BLaER1 treated with 17β-estradiol and CSF1 and Interleukin-3, amounts not matched to agents 10 nM and 100 nM (cell line): Measurements from ENCODE around the gene ACSF3.
A peak's percentile ranks its signal among the peaks of the same experiment; 100 is the strongest.

Experiments
- H3K27ac ChIP-seq, 11 experiments: shearing (Covaris generic); formaldehyde crosslinking; 2 replicates each; pipeline ENCODE4 v1.8.1; 2022
- H3K27me3 ChIP-seq, 11 experiments: shearing (Covaris generic); formaldehyde crosslinking; 2 replicates each; pipeline ENCODE4 v1.8.1; 2022
- H3K36me3 ChIP-seq, 11 experiments: shearing (Covaris generic); formaldehyde crosslinking; 2 replicates each; pipeline ENCODE4 v1.8.1; 2022
- H3K4me1 ChIP-seq, 10 experiments: shearing (Covaris generic); formaldehyde crosslinking; 2 replicates each; pipeline ENCODE4 v1.8.1; 2022
- H3K4me2 ChIP-seq, 11 experiments: shearing (Covaris generic); formaldehyde crosslinking; 2 replicates each; pipeline ENCODE4 v1.8.1; 2022
- H3K4me3 ChIP-seq, 10 experiments: shearing (Covaris generic); formaldehyde crosslinking; 2 replicates each; pipeline ENCODE4 v1.8.1; 2022
- H3K9ac ChIP-seq, 11 experiments: shearing (Covaris generic); formaldehyde crosslinking; 2 replicates each; pipeline ENCODE4 v1.8.1; 2022
- H3K9me3 ChIP-seq, 11 experiments: shearing (Covaris generic); formaldehyde crosslinking; replicated peaks in 1 of 11; 2 replicates each; pipeline ENCODE4 v1.8.1; 2022
- H4K20me1 ChIP-seq, 11 experiments: shearing (Covaris generic); formaldehyde crosslinking; 2 replicates each; pipeline ENCODE4 v1.8.1; 2022
- Cebpa-rat ChIP-seq, 11 experiments: shearing (Covaris generic); IDR thresholded peaks; 2 replicates each; pipeline ENCODE4 v1.8.1; 2022

The ACSF3 gene

GRCh38 chr16:89074803-89075688, 18.6 kb upstream of the ACSF3 start:
- H3K27ac ChIP-seq: no peak overlapping the region
- H3K36me3 ChIP-seq: no peaks in the 10 kb centered on the region
- peaks cover 0 to 38% (median 29%) of the 10 kb centered on the region in 11 experiments; a peak in 18 of 22 replicates for H3K9me3 ChIP-seq
- H3K9ac ChIP-seq: no peak overlapping the region
- no peaks in the 10 kb centered on the region for H3K4me1 ChIP-seq
- H4K20me1 ChIP-seq: no peaks in the 10 kb centered on the region
- TF ChIP-seq Cebpa-rat (IDR thresholded peaks at IDR 0.05): no peak
- no peak overlapping the region for H3K4me3 ChIP-seq
- H3K27me3 ChIP-seq: no peaks in the 10 kb centered on the region
- no peak overlapping the region for H3K4me2 ChIP-seq

- peaks cover 0 to 7% (median 2%) of the 10 kb centered on the region in 10 experiments; a peak in 12 of 20 replicates for H3K4me1 ChIP-seq
- H3K27ac ChIP-seq: no peak overlapping the region
- peaks cover 0 to 38% (median 29%) of the 10 kb centered on the region in 11 experiments; a peak in 18 of 22 replicates for H3K9me3 ChIP-seq
- H3K27me3 ChIP-seq: no peaks in the 10 kb centered on the region
- no peak overlapping the region for H3K4me2 ChIP-seq
- no peaks in the 10 kb centered on the region for H4K20me1 ChIP-seq
- no peak overlapping the region for H3K4me3 ChIP-seq
- H3K9ac ChIP-seq: no peak overlapping the region
- no peak for TF ChIP-seq Cebpa-rat (IDR thresholded peaks at IDR 0.05)
- H3K36me3 ChIP-seq: no peaks in the 10 kb centered on the region
Observed at GRCh38 chr16:89076159-89076558, 17.5 kb upstream of the ACSF3 start.

GRCh38 chr16:89077076-89077475, 16.6 kb upstream of the ACSF3 start:
- Histone ChIP-seq H3K27ac (no peak overlapping the region), H3K4me2 (no peak overlapping the region), H3K9me3 (peaks cover 0 to 38% (median 29%) of the 10 kb centered on the region in 11 experiments; a peak in 18 of 22 replicates), H4K20me1 (no peaks in the 10 kb centered on the region), H3K36me3 (no peaks in the 10 kb centered on the region), H3K4me3 (no peak overlapping the region), H3K27me3 (no peaks in the 10 kb centered on the region), H3K4me1 (peaks cover 0 to 12% (median 7%) of the 10 kb centered on the region in 10 experiments; a peak in 12 of 20 replicates), H3K9ac (no peak overlapping the region)
- TF ChIP-seq Cebpa-rat (IDR thresholded peaks at IDR 0.05): no peak

GRCh38 chr16:89078172-89078571, 15.5 kb upstream of the ACSF3 start:
- no peak overlapping the region for H3K27ac ChIP-seq
- no peak for TF ChIP-seq Cebpa-rat (IDR thresholded peaks at IDR 0.05)
- H3K4me1 ChIP-seq: peaks cover 0 to 15% (median 7%) of the 10 kb centered on the region in 10 experiments; a peak in 12 of 20 replicates
- H3K36me3 ChIP-seq: no peaks in the 10 kb centered on the region
- H4K20me1 ChIP-seq: no peaks in the 10 kb centered on the region
- H3K4me3 ChIP-seq: no peak overlapping the region
- H3K9ac ChIP-seq: no peak overlapping the region
- no peak overlapping the region for H3K4me2 ChIP-seq
- peaks cover 0 to 38% (median 29%) of the 10 kb centered on the region in 11 experiments; a peak in 18 of 22 replicates for H3K9me3 ChIP-seq
- H3K27me3 ChIP-seq: no peaks in the 10 kb centered on the region

GRCh38 chr16:89079434-89079980, 14.1 kb upstream of the ACSF3 start:
- H3K4me3 ChIP-seq: no peak overlapping the region
- H3K9me3 ChIP-seq: peaks cover 0 to 27% (median 19%) of the 10 kb centered on the region in 11 experiments; a peak in 18 of 22 replicates
- TF ChIP-seq Cebpa-rat (IDR thresholded peaks at IDR 0.05): no peak
- H3K36me3 ChIP-seq: no peaks in the 10 kb centered on the region
- no peaks in the 10 kb centered on the region for H3K27me3 ChIP-seq
- H4K20me1 ChIP-seq: no peaks in the 10 kb centered on the region
- peaks cover 4 to 19% (median 11%) of the 10 kb centered on the region in 10 experiments; a peak in 15 of 20 replicates for H3K4me1 ChIP-seq
- H3K4me2 ChIP-seq: peak overlapping the region in 1 of 11 experiments; percentile 12; a peak in 1 of 22 replicates
- H3K9ac ChIP-seq: no peak overlapping the region
- H3K27ac ChIP-seq: no peak overlapping the region

GRCh38 chr16:89080196-89080853, 13.3 kb upstream of the ACSF3 start:
- no peaks in the 10 kb centered on the region for H4K20me1 ChIP-seq
- H3K4me1 ChIP-seq: peaks cover 6 to 27% (median 19%) of the 10 kb centered on the region in 10 experiments; a peak in 15 of 20 replicates
- no peak overlapping the region for H3K4me2 ChIP-seq
- no peak overlapping the region for H3K9ac ChIP-seq
- no peaks in the 10 kb centered on the region for H3K27me3 ChIP-seq
- no peak overlapping the region for H3K4me3 ChIP-seq
- H3K36me3 ChIP-seq: no peaks in the 10 kb centered on the region
- peaks cover 0 to 18% (median 11%) of the 10 kb centered on the region in 11 experiments; a peak in 17 of 22 replicates for H3K9me3 ChIP-seq
- no peak overlapping the region for H3K27ac ChIP-seq
- TF ChIP-seq Cebpa-rat (IDR thresholded peaks at IDR 0.05): no peak

DNA sequence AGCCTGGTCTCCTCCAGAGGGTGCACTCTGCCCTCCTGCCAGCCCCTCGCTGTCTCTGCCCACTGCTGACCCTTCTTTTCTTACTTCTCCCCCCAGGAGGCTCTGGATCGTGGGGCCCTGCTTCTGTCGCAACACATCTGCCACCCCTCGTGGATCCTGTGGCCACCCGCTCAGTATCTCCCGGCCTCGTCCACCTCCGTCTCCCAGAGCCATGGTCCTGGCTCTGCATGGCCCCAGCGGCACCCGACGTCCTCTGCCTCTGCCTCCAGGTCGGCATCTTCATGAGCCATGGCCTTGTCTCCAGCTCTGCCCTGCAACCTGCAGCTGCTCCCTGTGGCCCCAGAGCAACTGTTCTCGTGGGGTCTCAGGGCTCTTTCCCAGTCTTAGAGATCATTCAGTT, 12.1 kb upstream of the ACSF3 start:
- no peaks in the 10 kb centered on the region for H3K27me3 ChIP-seq
- no peaks in the 10 kb centered on the region for H4K20me1 ChIP-seq
- peaks cover 6 to 28% (median 19%) of the 10 kb centered on the region in 10 experiments; a peak in 15 of 20 replicates for H3K4me1 ChIP-seq
- no peak overlapping the region for H3K9ac ChIP-seq
- peaks cover 0 to 7% (median 0%) of the 10 kb centered on the region in 11 experiments; a peak in 7 of 22 replicates for H3K9me3 ChIP-seq
- TF ChIP-seq Cebpa-rat (IDR thresholded peaks at IDR 0.05): no peak
- no peak overlapping the region for H3K27ac ChIP-seq
- no peak overlapping the region for H3K4me3 ChIP-seq
- H3K36me3 ChIP-seq: no peaks in the 10 kb centered on the region
- H3K4me2 ChIP-seq: peak overlapping the region in 9 of 11 experiments; percentile 3 to 56 (median 38); a peak in 11 of 22 replicates

- Histone ChIP-seq H3K4me3 (no peak overlapping the region), H3K4me1 (peaks cover 6 to 28% (median 19%) of the 10 kb centered on the region in 10 experiments; a peak in 15 of 20 replicates), H3K36me3 (no peaks in the 10 kb centered on the region), H3K4me2 (peak overlapping the region; percentile 20 to 61 (median 33); a peak in 19 of 22 replicates), H3K27ac (no peak overlapping the region), H3K9ac (no peak overlapping the region), H4K20me1 (no peaks in the 10 kb centered on the region), H3K9me3 (peaks cover 0 to 3% (median 0%) of the 10 kb centered on the region in 11 experiments; a peak in 2 of 22 replicates), H3K27me3 (no peaks in the 10 kb centered on the region)
- no peak for TF ChIP-seq Cebpa-rat (IDR thresholded peaks at IDR 0.05)
Observed at GRCh38 chr16:89084411-89084810, 9.2 kb upstream of the ACSF3 start.
